K562 (cell line): ENCODE data around the gene SLC26A5. TPM values are rescaled to one million over a fixed set of nuclear protein-coding genes. Genes with fewer than 3 reads are reported as not detected.

Experiments
- CCAR2 ChIP-seq: fragments of 200-400 bp; formaldehyde crosslinking; IDR thresholded peaks from 2 replicates; pipeline ENCODE4 v1.6.1; 2017; ENCODE audit warnings: mild to moderate bottlenecking, low read depth, low read length
- EP300 ChIP-seq: IDR thresholded peaks from 2 replicates; pipeline ENCODE4 v1.6.1; 2012; ENCODE audit warnings: low read length, improper control_type of control experiment
- HMG20B ChIP-seq: fragments of 250-450 bp; sonication (Bioruptor Pico); IDR thresholded peaks from 2 replicates; pipeline ENCODE4 v1.5.0; 2021; ENCODE audit warnings: mild to moderate bottlenecking
- MCM2 ChIP-seq: fragments of 450-650 bp; IDR thresholded peaks from 2 replicates; pipeline ENCODE4 v1.6.1; 2017; ENCODE audit warnings: low read depth, mild to moderate bottlenecking
- MXI1 ChIP-seq: IDR thresholded peaks from 2 replicates; pipeline ENCODE4 v1.6.1; 2011; ENCODE audit warnings: low read depth, mild to moderate bottlenecking, improper control_type of control experiment, low read length
- NCOA1 ChIP-seq: fragments of 450-650 bp; IDR thresholded peaks from 2 replicates; pipeline ENCODE4 v1.6.1; 2016; ENCODE audit warnings: low read depth
- PPARD ChIP-seq: fragments of 250-450 bp; sonication (Bioruptor Pico); IDR thresholded peaks from 2 replicates; pipeline ENCODE4 v1.8.0; 2022; ENCODE audit warnings: inconsistent platforms, mild to moderate bottlenecking, moderate library complexity
- RBM14 ChIP-seq: fragments of 200-400 bp; formaldehyde crosslinking; IDR thresholded peaks from 2 replicates; pipeline ENCODE4 v1.6.1; 2018; ENCODE audit warnings: low read depth, mild to moderate bottlenecking, low read length, moderate library complexity, borderline replicate concordance; ENCODE audit not compliant: insufficient read depth
- RBM15 ChIP-seq: fragments of 200-400 bp; formaldehyde crosslinking; IDR thresholded peaks from 2 replicates; pipeline ENCODE4 v1.6.1; 2018; ENCODE audit warnings: mild to moderate bottlenecking, low read length, moderate library complexity; ENCODE audit not compliant: insufficient read depth
- RHOXF2B ChIP-seq: fragments of 250-450 bp; sonication (Bioruptor Pico); conservative IDR thresholded peaks from 2 replicates; pipeline ENCODE4 v1.5.1; 2021
- SMAD2 ChIP-seq: fragments of 150-350 bp; IDR thresholded peaks from 2 replicates; pipeline ENCODE4 v1.6.1; 2014; ENCODE audit warnings: low read depth, mild to moderate bottlenecking, low read length
- SMARCC2 ChIP-seq: fragments of 450-650 bp; IDR thresholded peaks from 2 replicates; pipeline ENCODE4 v1.6.1; 2017; ENCODE audit warnings: antibody characterized with exemption, moderate library complexity, mild to moderate bottlenecking, low read depth
- SMARCE1 ChIP-seq: fragments of 450-650 bp; IDR thresholded peaks from 2 replicates; pipeline ENCODE4 v1.7.1; 2016; ENCODE audit warnings: mild to moderate bottlenecking
- THRAP3 ChIP-seq: fragments of 450-650 bp; IDR thresholded peaks from 2 replicates; pipeline ENCODE4 v1.6.1; 2016; ENCODE audit warnings: mild to moderate bottlenecking, inconsistent platforms, borderline replicate concordance
- ZNF316 ChIP-seq: fragments of 450-650 bp; IDR thresholded peaks from 2 replicates; pipeline ENCODE4 v1.6.1; 2016
- ZNF830 ChIP-seq: fragments of 250-450 bp; sonication (Bioruptor Pico); IDR thresholded peaks from 2 replicates; pipeline ENCODE4 v1.5.0; 2021; ENCODE audit warnings: mild to moderate bottlenecking
- polyA plus RNA-seq, 8 experiments: library from polyadenylated mRNA; depleted of rRNA in 4 of 8; stranded (reverse) in 5 of 8; unstranded in 3 of 8; fragments of >200 nt; fragmentation: Nextera tagmentation in 2 of 8; fragmentation: Illumina TruSeq in 1 of 8; extraction: Ambion mirVana in 2 of 8; extraction: Trizol in 1 of 8; gene quantifications; 2 replicates each; pipeline versions ENCODE4 v1.2.1 to v1.2.3, GENCODE V29; 2011 to 2014; ENCODE audit warnings: inconsistent platforms in 1 of 8, missing spikeins in 1 of 8
- total RNA-seq, 7 experiments: library from RNA; depleted of rRNA in 6 of 7; stranded (reverse); fragments of >200 nt in 6 of 7; fragmentation: Illumina TruSeq in 2 of 7; extraction: Trizol in 2 of 7; gene quantifications; 2 replicates each; pipeline versions ENCODE4 v1.2.1 to v1.2.3, GENCODE V29; 2011 to 2021; ENCODE audit warnings: low replicate concordance in 1 of 7
- TF ChIP-seq, protein P1 (sequence below): IDR thresholded peaks from 2 replicates; pipeline ENCODE4 v1.6.1; 2012; ENCODE audit warnings: low read depth, low read length, improper control_type of control experiment, borderline replicate concordance
- TF ChIP-seq, protein P2 (sequence below): sonication (generic); formaldehyde crosslinking; IDR thresholded peaks from 2 replicates; pipeline ENCODE4 v1.8.0; 2022; ENCODE audit warnings: missing genetic modification reagents, mild to moderate bottlenecking, borderline replicate concordance
- TF ChIP-seq, protein P3 (sequence below): sonication (generic); formaldehyde crosslinking; IDR thresholded peaks from 2 replicates; pipeline ENCODE4 v1.8.0; 2022; ENCODE audit warnings: mild to moderate bottlenecking, missing genetic modification reagents, borderline replicate concordance
- TF ChIP-seq, protein P4 (sequence below): sonication (generic); formaldehyde crosslinking; IDR thresholded peaks from 2 replicates; pipeline ENCODE4 v1.8.0; 2022; ENCODE audit warnings: mild to moderate bottlenecking, low read depth, missing genetic modification reagents

The SLC26A5 gene
- total and polyA plus RNA-seq, 9 of the 15 experiments (the other 6 are each of a cell fraction or from before 2014, with no cell fraction given): not detected

DNA sequence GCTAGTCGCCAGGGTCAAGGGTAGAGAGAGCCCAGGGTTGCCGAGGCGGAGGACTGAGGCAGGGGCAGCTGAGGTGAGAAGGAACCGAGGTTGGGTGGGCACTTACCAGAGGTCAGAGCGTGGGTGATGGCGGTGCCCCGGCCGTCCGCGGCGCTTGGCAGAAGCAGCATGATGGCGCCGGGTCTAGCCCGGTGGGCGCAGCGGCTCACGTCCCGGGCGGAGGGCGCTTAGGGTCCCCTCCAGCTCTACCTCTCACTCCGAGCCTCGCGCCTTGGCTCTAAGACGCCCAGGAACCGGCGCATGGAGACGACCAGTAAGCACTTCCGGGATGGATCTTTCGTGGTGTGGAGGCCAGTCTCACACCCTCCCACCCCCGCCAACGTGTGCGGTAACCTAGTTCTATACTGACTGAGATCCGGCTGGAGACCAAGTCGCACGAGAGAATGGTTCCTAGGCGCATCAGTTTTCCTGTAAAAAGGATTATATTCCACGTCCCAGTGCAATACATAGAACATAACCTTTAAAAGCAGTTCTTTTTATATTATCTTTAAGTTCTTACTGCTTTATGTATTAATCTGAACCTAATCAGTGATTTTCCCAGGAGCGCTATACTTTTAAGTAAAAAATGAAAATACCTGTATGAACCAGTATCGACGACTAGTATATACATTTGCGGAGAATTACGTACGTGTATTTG, 101.4 kb downstream of the SLC26A5 start, which contains the start of gene DNAJC2 (continued):
- no peak for TF ChIP-seq SMARCE1
- TF ChIP-seq THRAP3: no peak
- TF ChIP-seq, protein P1, sequence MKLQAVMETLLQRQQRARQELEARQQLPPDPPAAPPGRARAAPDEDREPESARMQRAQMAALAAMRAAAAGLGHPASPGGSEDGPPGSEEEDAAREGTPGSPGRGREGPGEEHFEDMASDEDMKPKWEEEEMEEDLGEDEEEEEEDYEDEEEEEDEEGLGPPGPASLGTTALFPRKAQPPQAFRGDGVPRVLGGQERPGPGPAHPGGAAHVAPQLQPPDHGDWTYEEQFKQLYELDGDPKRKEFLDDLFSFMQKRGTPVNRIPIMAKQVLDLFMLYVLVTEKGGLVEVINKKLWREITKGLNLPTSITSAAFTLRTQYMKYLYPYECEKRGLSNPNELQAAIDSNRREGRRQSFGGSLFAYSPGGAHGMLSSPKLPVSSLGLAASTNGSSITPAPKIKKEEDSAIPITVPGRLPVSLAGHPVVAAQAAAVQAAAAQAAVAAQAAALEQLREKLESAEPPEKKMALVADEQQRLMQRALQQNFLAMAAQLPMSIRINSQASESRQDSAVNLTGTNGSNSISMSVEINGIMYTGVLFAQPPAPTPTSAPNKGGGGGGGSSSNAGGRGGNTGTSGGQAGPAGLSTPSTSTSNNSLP: no peak
- no peak for TF ChIP-seq CCAR2
- no peak for TF ChIP-seq MCM2
- no peak; the same call in 1 of the 2 replicates for TF ChIP-seq SMARCC2
- TF ChIP-seq, protein P2, sequence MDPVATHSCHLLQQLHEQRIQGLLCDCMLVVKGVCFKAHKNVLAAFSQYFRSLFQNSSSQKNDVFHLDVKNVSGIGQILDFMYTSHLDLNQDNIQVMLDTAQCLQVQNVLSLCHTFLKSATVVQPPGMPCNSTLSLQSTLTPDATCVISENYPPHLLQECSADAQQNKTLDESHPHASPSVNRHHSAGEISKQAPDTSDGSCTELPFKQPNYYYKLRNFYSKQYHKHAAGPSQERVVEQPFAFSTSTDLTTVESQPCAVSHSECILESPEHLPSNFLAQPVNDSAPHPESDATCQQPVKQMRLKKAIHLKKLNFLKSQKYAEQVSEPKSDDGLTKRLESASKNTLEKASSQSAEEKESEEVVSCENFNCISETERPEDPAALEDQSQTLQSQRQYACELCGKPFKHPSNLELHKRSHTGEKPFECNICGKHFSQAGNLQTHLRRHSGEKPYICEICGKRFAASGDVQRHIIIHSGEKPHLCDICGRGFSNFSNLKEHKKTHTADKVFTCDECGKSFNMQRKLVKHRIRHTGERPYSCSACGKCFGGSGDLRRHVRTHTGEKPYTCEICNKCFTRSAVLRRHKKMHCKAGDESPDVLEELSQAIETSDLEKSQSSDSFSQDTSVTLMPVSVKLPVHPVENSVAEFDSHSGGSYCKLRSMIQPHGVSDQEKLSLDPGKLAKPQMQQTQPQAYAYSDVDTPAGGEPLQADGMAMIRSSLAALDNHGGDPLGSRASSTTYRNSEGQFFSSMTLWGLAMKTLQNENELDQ (CRISPR knock-in tag): no peak
- TF ChIP-seq ZNF830 (CRISPR knock-in tag): peak; percentile 87; the same call in 1 of the 2 replicates
- peak; percentile 73 for TF ChIP-seq EP300
- TF ChIP-seq, protein P3, sequence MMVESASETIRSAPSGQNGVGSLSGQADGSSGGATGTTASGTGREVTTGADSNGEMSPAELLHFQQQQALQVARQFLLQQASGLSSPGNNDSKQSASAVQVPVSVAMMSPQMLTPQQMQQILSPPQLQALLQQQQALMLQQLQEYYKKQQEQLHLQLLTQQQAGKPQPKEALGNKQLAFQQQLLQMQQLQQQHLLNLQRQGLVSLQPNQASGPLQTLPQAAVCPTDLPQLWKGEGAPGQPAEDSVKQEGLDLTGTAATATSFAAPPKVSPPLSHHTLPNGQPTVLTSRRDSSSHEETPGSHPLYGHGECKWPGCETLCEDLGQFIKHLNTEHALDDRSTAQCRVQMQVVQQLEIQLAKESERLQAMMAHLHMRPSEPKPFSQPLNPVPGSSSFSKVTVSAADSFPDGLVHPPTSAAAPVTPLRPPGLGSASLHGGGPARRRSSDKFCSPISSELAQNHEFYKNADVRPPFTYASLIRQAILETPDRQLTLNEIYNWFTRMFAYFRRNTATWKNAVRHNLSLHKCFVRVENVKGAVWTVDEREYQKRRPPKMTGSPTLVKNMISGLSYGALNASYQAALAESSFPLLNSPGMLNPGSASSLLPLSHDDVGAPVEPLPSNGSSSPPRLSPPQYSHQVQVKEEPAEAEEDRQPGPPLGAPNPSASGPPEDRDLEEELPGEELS (CRISPR knock-in tag): no peak
- no peak for TF ChIP-seq SMAD2
- TF ChIP-seq, protein P4, sequence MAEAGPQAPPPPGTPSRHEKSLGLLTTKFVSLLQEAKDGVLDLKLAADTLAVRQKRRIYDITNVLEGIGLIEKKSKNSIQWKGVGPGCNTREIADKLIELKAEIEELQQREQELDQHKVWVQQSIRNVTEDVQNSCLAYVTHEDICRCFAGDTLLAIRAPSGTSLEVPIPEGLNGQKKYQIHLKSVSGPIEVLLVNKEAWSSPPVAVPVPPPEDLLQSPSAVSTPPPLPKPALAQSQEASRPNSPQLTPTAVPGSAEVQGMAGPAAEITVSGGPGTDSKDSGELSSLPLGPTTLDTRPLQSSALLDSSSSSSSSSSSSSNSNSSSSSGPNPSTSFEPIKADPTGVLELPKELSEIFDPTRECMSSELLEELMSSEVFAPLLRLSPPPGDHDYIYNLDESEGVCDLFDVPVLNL: 0 out of 2 replicates have a peak, but pooled peaks have one; percentile 66
- no peak for TF ChIP-seq HMG20B
- peak; percentile 97 for TF ChIP-seq NCOA1
- TF ChIP-seq RBM15: no peak
- TF ChIP-seq MXI1: peak; percentile 96
- no peak; the same call in 1 of the 2 replicates for TF ChIP-seq RHOXF2B (CRISPR knock-in tag)
- no peak for TF ChIP-seq RBM14
- TF ChIP-seq ZNF316: 0 out of 2 replicates have a peak, but pooled peaks have one; percentile 4
- TF ChIP-seq PPARD (CRISPR knock-in tag): no peak
